Keratinocyte (primary cell): ENCODE results near the gene QSOX2. TPM values are rescaled to one million over a fixed set of nuclear protein-coding genes. Genes with fewer than 3 reads are reported as not detected.

Experiments used
- DNase-seq: peaks from one replicate; pipeline ENCODE4 v3.0.0-alpha.2; 2011; ENCODE audit warnings: low read depth, missing footprints, low spot score
- FAIRE-seq: peaks from 2 replicates; lab custom pipeline; 2011; peaks lifted over from hg19 to GRCh38; lab: Jason Lieb, UNC
- H2AFZ ChIP-seq: 2 replicates; pipeline ENCODE4 v1.6.0; 2012; ENCODE audit warnings: low read length, control low read depth, inconsistent platforms; ENCODE audit not compliant: control insufficient read depth
- H3K27ac ChIP-seq: 2 replicates; pipeline ENCODE4 v1.5.1; 2011; ENCODE audit warnings: low read length; ENCODE audit not compliant: control insufficient read depth, insufficient read depth
- H3K27me3 ChIP-seq: 3 replicates; pipeline ENCODE4 v1.6.0; 2011; ENCODE audit warnings: low read length; ENCODE audit not compliant: control insufficient read depth, insufficient read depth; ENCODE audit errors: extremely low read depth
- H3K36me3 ChIP-seq, 2 experiments: 2 replicates in 1 of 2; 3 replicates in 1 of 2; pipeline ENCODE4 v1.5.1; 2011; ENCODE audit warnings: low read length in 2 of 2, mild to moderate bottlenecking in 1 of 2; ENCODE audit not compliant: control insufficient read depth in 2 of 2, insufficient read depth in 2 of 2; ENCODE audit errors: extremely low read depth in 1 of 2
- H3K4me1 ChIP-seq: 3 replicates; pipeline ENCODE4 v1.5.1; 2011; ENCODE audit warnings: low read length; ENCODE audit not compliant: control insufficient read depth, insufficient read depth; ENCODE audit errors: extremely low read depth
- H3K4me2 ChIP-seq: 3 replicates; pipeline ENCODE4 v1.6.0; 2011; ENCODE audit warnings: low read depth, low read length; ENCODE audit not compliant: control insufficient read depth, insufficient read depth; ENCODE audit errors: extremely low read depth
- H3K4me3 ChIP-seq, 3 experiments: fragments of 200-600 bp in 1 of 3; sonication (generic) in 1 of 3; 2 replicates in 2 of 3; 3 replicates in 1 of 3; pipeline ENCODE4 v1.5.1; 2011 to 2016; ENCODE audit warnings: low read length in 3 of 3, mild to moderate bottlenecking in 3 of 3, control low read depth in 2 of 3, inconsistent platforms in 1 of 3, low read depth in 1 of 3, mixed read lengths in 1 of 3, mixed run types in 1 of 3, moderate library complexity in 1 of 3; ENCODE audit not compliant: control insufficient read depth in 2 of 3, insufficient read depth in 2 of 3; ENCODE audit errors: extremely low read depth in 1 of 3
- H3K79me2 ChIP-seq: 2 replicates; pipeline ENCODE4 v1.6.0; 2012; ENCODE audit warnings: low read length; ENCODE audit not compliant: control insufficient read depth, insufficient read depth
- H3K9ac ChIP-seq: 3 replicates; pipeline ENCODE4 v1.6.0; 2011; ENCODE audit warnings: low read length; ENCODE audit not compliant: control insufficient read depth, insufficient read depth; ENCODE audit errors: extremely low read depth
- H3K9me1 ChIP-seq: 3 replicates; pipeline ENCODE4 v1.6.0; 2011; ENCODE audit warnings: low read length; ENCODE audit not compliant: control insufficient read depth, insufficient read depth; ENCODE audit errors: extremely low read depth
- H3K9me3 ChIP-seq: 2 replicates; pipeline ENCODE4 v1.5.1; 2012; ENCODE audit warnings: low read depth, low read length; ENCODE audit not compliant: control insufficient read depth
- H4K20me1 ChIP-seq: 3 replicates; pipeline ENCODE4 v1.6.0; 2011; ENCODE audit warnings: low read length; ENCODE audit not compliant: control insufficient read depth, insufficient read depth; ENCODE audit errors: extremely low read depth
- CTCF ChIP-seq, 3 experiments: IDR thresholded peaks in 1 of 3; conservative IDR thresholded peaks in 1 of 3; optimal IDR thresholded peaks in 1 of 3; 2 replicates in 2 of 3; 3 replicates in 1 of 3; pipeline versions ENCODE3 to v1.5.1; 2011; ENCODE audit warnings: low read length in 3 of 3, mild to moderate bottlenecking in 3 of 3, moderate library complexity in 2 of 3, control low read depth in 1 of 3, inconsistent platforms in 1 of 3; ENCODE audit not compliant: insufficient read depth in 2 of 3; ENCODE audit errors: extremely low read depth in 1 of 3
- EZH2 ChIP-seq: IDR thresholded peaks from one replicate; pipeline ENCODE4 v1.6.1; 2012; ENCODE audit warnings: inconsistent platforms, mild to moderate bottlenecking, low read length, moderate library complexity
- dilution Hi-C: fragments of 300-500 bp; cut with MboI; formaldehyde crosslinking; loops from one replicate; pipeline ENCODE4 v1.7.0; 2020; ENCODE audit warnings: low sequenced_read_pairs; ENCODE audit not compliant: extremely low pct_ligation_motif_present
- polyA plus RNA-seq, 5 experiments: library from polyadenylated mRNA; depleted of rRNA in 3 of 5; stranded (reverse) in 3 of 5; stranded (forward) in 1 of 5; unstranded in 1 of 5; fragments of >200 nt; gene quantifications; 1 replicate in 1 of 5; 2 replicates in 3 of 5; 3 replicates in 1 of 5; pipeline versions ENCODE4 v1.2.1 to v1.2.3, GENCODE V29; 2011 to 2012; ENCODE audit warnings: missing spikeins in 2 of 5, low read depth in 1 of 5, low replicate concordance in 1 of 5

The QSOX2 gene
- polyA plus RNA-seq, 1 donor (not counting 4 experiments of a cell fraction or from before 2014, with no cell fraction given): 11.9 TPM

GRCh38 chr9:136295055-136295454 is 49.4 kb upstream of the QSOX2 start:
- Histone ChIP-seq H3K4me3 (no peak overlapping the region), H3K27me3 (peaks cover 26% of the 10 kb centered on the region), H2AFZ (no peak overlapping the region), H3K9me1 (no peaks in the 10 kb centered on the region), H3K36me3 (no peaks in the 10 kb centered on the region), H3K4me2 (no peak overlapping the region), H3K9me3 (peaks cover 4% of the 10 kb centered on the region), H3K27ac (no peak overlapping the region), H4K20me1 (no peaks in the 10 kb centered on the region), H3K79me2 (no peaks in the 10 kb centered on the region), H3K9ac (no peak overlapping the region), H3K4me1 (peaks cover 11% of the 10 kb centered on the region)
- DNase-seq: no peak
- FAIRE-seq: no peak
- dilution Hi-C loops: no loop called here
- TF ChIP-seq CTCF (optimal IDR thresholded peaks at IDR 0.05 in 1 of 3, IDR thresholded peaks at IDR 0.05 in 1 of 3, conservative IDR thresholded peaks at IDR 0.05 in 1 of 3; ENCODE audit: extremely low read depth in 1 of 3, insufficient read depth in 2 of 3, low read length in 3 of 3) (no peak), EZH2 (no peak)

- Histone ChIP-seq H4K20me1 (no peaks in the 10 kb centered on the region), H3K4me1 (peaks cover 11% of the 10 kb centered on the region), H3K9me1 (no peaks in the 10 kb centered on the region), H3K27ac (no peak overlapping the region), H3K36me3 (no peaks in the 10 kb centered on the region), H2AFZ (no peak overlapping the region), H3K9me3 (peaks cover 4% of the 10 kb centered on the region), H3K4me3 (no peak overlapping the region), H3K4me2 (no peak overlapping the region), H3K79me2 (no peaks in the 10 kb centered on the region), H3K27me3 (peaks cover 26% of the 10 kb centered on the region), H3K9ac (no peak overlapping the region)
- no peak for DNase-seq
- dilution Hi-C loops: no loop called here
- FAIRE-seq: no peak
- no peak for TF ChIP-seq EZH2
- no peak for TF ChIP-seq CTCF (optimal IDR thresholded peaks at IDR 0.05 in 1 of 3, IDR thresholded peaks at IDR 0.05 in 1 of 3, conservative IDR thresholded peaks at IDR 0.05 in 1 of 3; ENCODE audit: extremely low read depth in 1 of 3, insufficient read depth in 2 of 3, low read length in 3 of 3)
Measured at GRCh38 chr9:136294437-136294836, 48.8 kb upstream of the QSOX2 start.
